H1 (cell line): Measurements from ENCODE around the gene ZDHHC17. TPM values are rescaled to one million over a fixed set of nuclear protein-coding genes. Genes with fewer than 3 reads are reported as not detected.
A peak's percentile ranks its signal among the peaks of the same experiment; 100 is the strongest.

ENCODE experiments used
- CTCF ChIA-PET: fragments of 300-600 bp; sonication (Branson Sonifier 250); formaldehyde crosslinking; loops from one replicate; lab custom pipeline; 2021; ENCODE audit not compliant: partially characterized antibody; lab: Charles Lee
- POLR2A ChIA-PET: fragments of 300-600 bp; sonication (Branson Sonifier 250); formaldehyde crosslinking; loops from one replicate; lab custom pipeline; 2021; ENCODE audit warnings: inconsistent platforms; ENCODE audit not compliant: partially characterized antibody; lab: Charles Lee
- DNase-seq, 2 experiments: peaks; one replicate each; pipeline versions ENCODE4 v3.0.0 to v3.0.0-alpha.2; 2010 to 2022; ENCODE audit warnings: low spot score in 2 of 2, low read depth in 1 of 2, mixed read lengths in 1 of 2
- FAIRE-seq: peaks from 2 replicates; lab custom pipeline; 2011; peaks lifted over from hg19 to GRCh38; lab: Jason Lieb, UNC
- H2AFZ ChIP-seq: 2 replicates; pipeline ENCODE4 v1.8.1; 2012; ENCODE audit warnings: low read length, inconsistent platforms
- H2AK5ac ChIP-seq: 2 replicates; pipeline ENCODE4 v1.6.1; 2013; ENCODE audit warnings: low read depth, low read length
- H2BK120ac ChIP-seq: replicated peaks from 2 replicates; pipeline ENCODE3; 2013; ENCODE audit warnings: low read depth, low read length, inconsistent platforms
- H2BK12ac ChIP-seq: 2 replicates; pipeline ENCODE4 v1.6.1; 2013; ENCODE audit warnings: low read depth, low read length
- H2BK15ac ChIP-seq: 2 replicates; pipeline ENCODE4 v1.6.1; 2013; ENCODE audit warnings: low read length
- H2BK20ac ChIP-seq: 2 replicates; pipeline ENCODE4 v1.6.1; 2013; ENCODE audit warnings: low read length
- H2BK5ac ChIP-seq: 2 replicates; pipeline ENCODE4 v1.6.1; 2013; ENCODE audit warnings: low read depth, low read length
- H3K14ac ChIP-seq: 2 replicates; pipeline ENCODE4 v1.6.1; 2013; ENCODE audit warnings: inconsistent platforms; ENCODE audit not compliant: insufficient read length
- H3K18ac ChIP-seq: 2 replicates; pipeline ENCODE4 v1.6.1; 2013; ENCODE audit warnings: low read length; ENCODE audit errors: extremely low read depth
- H3K23ac ChIP-seq: 2 replicates; pipeline ENCODE4 v1.6.1; 2013; ENCODE audit warnings: inconsistent platforms; ENCODE audit not compliant: insufficient read length
- H3K23me2 ChIP-seq: 2 replicates; pipeline ENCODE4 v1.6.1; 2013; ENCODE audit warnings: low read depth, low read length
- H3K27ac ChIP-seq: 2 replicates; pipeline ENCODE4 v1.6.1; 2011; ENCODE audit warnings: low read depth, low read length, inconsistent platforms
- H3K27me3 ChIP-seq, 4 experiments: replicated peaks in 1 of 4; 1 replicate in 1 of 4; 2 replicates in 3 of 4; pipeline versions ENCODE4 v1.6.1 to v1.8.1; 2011 to 2013; ENCODE audit warnings: low read length in 3 of 4, mild to moderate bottlenecking in 3 of 4, inconsistent platforms in 2 of 4, mixed read lengths in 2 of 4, moderate library complexity in 1 of 4; ENCODE audit not compliant: control insufficient read depth in 3 of 4, insufficient read depth in 3 of 4; ENCODE audit errors: extremely low read depth in 1 of 4
- H3K36me3 ChIP-seq, 4 experiments: 2 replicates each; pipeline versions ENCODE4 v1.6.1 to v1.8.1; 2011 to 2013; ENCODE audit warnings: mild to moderate bottlenecking in 4 of 4, low read length in 3 of 4, moderate library complexity in 2 of 4, control low read depth in 1 of 4, inconsistent platforms in 1 of 4; ENCODE audit not compliant: insufficient read depth in 4 of 4, control insufficient read depth in 2 of 4
- H3K4ac ChIP-seq: replicated peaks from 2 replicates; pipeline ENCODE3; 2013; ENCODE audit warnings: low read length, low read depth, mixed read lengths, inconsistent platforms; ENCODE audit not compliant: insufficient read length
- H3K4me1 ChIP-seq, 4 experiments: replicated peaks in 1 of 4; 1 replicate in 1 of 4; 2 replicates in 3 of 4; pipeline versions ENCODE4 v1.6.1 to v1.8.1; 2011 to 2013; ENCODE audit warnings: low read length in 3 of 4, inconsistent platforms in 2 of 4, mixed read lengths in 1 of 4; ENCODE audit not compliant: insufficient read depth in 4 of 4, control insufficient read depth in 3 of 4
- H3K4me2 ChIP-seq, 2 experiments: 2 replicates each; pipeline versions ENCODE4 v1.6.1 to v1.8.1; 2011 to 2013; ENCODE audit warnings: low read depth in 2 of 2, low read length in 2 of 2, control low read depth in 1 of 2, inconsistent platforms in 1 of 2, mild to moderate bottlenecking in 1 of 2; ENCODE audit not compliant: insufficient read depth in 1 of 2
- H3K4me3 ChIP-seq, 4 experiments: fragments of 200-600, 300-600 bp in 1 of 4; sonication (generic), shearing (Covaris generic), sonication (Bioruptor Twin) in 1 of 4; 2 replicates each; pipeline versions ENCODE4 v1.5.1 to v1.8.1; 2011 to 2016; ENCODE audit warnings: low read length in 4 of 4, low read depth in 3 of 4, control low read depth in 2 of 4, inconsistent platforms in 2 of 4, mild to moderate bottlenecking in 2 of 4, mixed read lengths in 1 of 4, moderate library complexity in 1 of 4; ENCODE audit not compliant: insufficient read depth in 2 of 4; ENCODE audit errors: extremely low read depth in 1 of 4
- H3K56ac ChIP-seq: replicated peaks from 2 replicates; pipeline ENCODE3; 2013; ENCODE audit warnings: low read depth, mild to moderate bottlenecking, mixed read lengths, low read length, inconsistent platforms; ENCODE audit not compliant: insufficient read length
- H3K79me1 ChIP-seq: 2 replicates; pipeline ENCODE4 v1.6.1; 2013; ENCODE audit warnings: low read depth, low read length, control low read depth
- H3K79me2 ChIP-seq, 2 experiments: 2 replicates each; pipeline versions ENCODE4 v1.6.1 to v1.8.1; 2012 to 2013; ENCODE audit warnings: low read length in 2 of 2, mild to moderate bottlenecking in 2 of 2, inconsistent platforms in 1 of 2; ENCODE audit not compliant: insufficient read depth in 2 of 2, control insufficient read depth in 1 of 2
- H3K9ac ChIP-seq, 4 experiments: replicated peaks in 1 of 4; 1 replicate in 1 of 4; 2 replicates in 3 of 4; pipeline versions ENCODE4 v1.6.1 to v1.8.1; 2011 to 2013; ENCODE audit warnings: low read depth in 3 of 4, low read length in 3 of 4, control low read depth in 2 of 4, mild to moderate bottlenecking in 2 of 4, moderate library complexity in 2 of 4, inconsistent platforms in 1 of 4; ENCODE audit errors: extremely low read depth in 1 of 4
- H3K9me3 ChIP-seq, 2 experiments: 2 replicates each; pipeline versions ENCODE4 v1.6.1 to v1.8.1; 2012 to 2013; ENCODE audit warnings: mild to moderate bottlenecking in 2 of 2, moderate library complexity in 2 of 2, control low read depth in 1 of 2, inconsistent platforms in 1 of 2, low read depth in 1 of 2, low read length in 1 of 2, mixed read lengths in 1 of 2; ENCODE audit not compliant: insufficient read depth in 2 of 2
- H4K20me1 ChIP-seq, 2 experiments: replicated peaks in 1 of 2; 2 replicates each; pipeline versions ENCODE3 to v1.8.1; 2011 to 2013; ENCODE audit warnings: inconsistent platforms in 2 of 2, low read length in 2 of 2, mild to moderate bottlenecking in 1 of 2; ENCODE audit not compliant: insufficient read depth in 2 of 2, control insufficient read depth in 1 of 2
- H4K5ac ChIP-seq: 2 replicates; pipeline ENCODE4 v1.6.1; 2013; ENCODE audit warnings: low read length, low read depth, mixed read lengths, inconsistent platforms; ENCODE audit not compliant: insufficient read length
- H4K8ac ChIP-seq: 2 replicates; pipeline ENCODE4 v1.8.0; 2013; ENCODE audit warnings: mild to moderate bottlenecking, moderate library complexity, low read length, inconsistent platforms; ENCODE audit not compliant: insufficient read depth; ENCODE audit errors: extremely low read depth
- H4K91ac ChIP-seq: replicated peaks from 2 replicates; pipeline ENCODE3; 2013; ENCODE audit warnings: low read length, mixed read lengths, inconsistent platforms; ENCODE audit not compliant: insufficient read length
- CTCF ChIP-seq, 3 experiments: IDR thresholded peaks; 1 replicate in 2 of 3; 2 replicates in 1 of 3; pipeline versions ENCODE4 v1.5.1 to v1.6.1; 2011; ENCODE audit warnings: low read length in 3 of 3, mild to moderate bottlenecking in 3 of 3, inconsistent platforms in 2 of 3, low read depth in 1 of 3, moderate library complexity in 1 of 3; ENCODE audit not compliant: insufficient read depth in 1 of 3; ENCODE audit errors: control extremely low read depth in 1 of 3
- NANOG ChIP-seq: IDR thresholded peaks from 2 replicates; pipeline ENCODE4 v1.6.1; 2011; ENCODE audit warnings: low read length, low read depth, mild to moderate bottlenecking, inconsistent platforms; ENCODE audit not compliant: insufficient read depth, poor library complexity, severe bottlenecking
- RAD21 ChIP-seq, 2 experiments: IDR thresholded peaks in 1 of 2; conservative IDR thresholded peaks in 1 of 2; 2 replicates each; pipeline ENCODE4 v1.6.1; 2011; ENCODE audit warnings: low read depth in 2 of 2, low read length in 2 of 2, improper control_type of control experiment in 1 of 2, inconsistent platforms in 1 of 2, mild to moderate bottlenecking in 1 of 2, moderate library complexity in 1 of 2
- WGBS, 2 experiments: shearing (Covaris generic) in 1 of 2; methylation state at CpG; one replicate each; pipeline versions ENCODE4 v1.1.6 to v1.1.7; 2013 to 2015; ENCODE audit warnings: low lambda C conversion rate in 2 of 2, mixed read lengths in 2 of 2, inconsistent platforms in 1 of 2, low coverage in 1 of 2, missing lambda C conversion rate in 1 of 2; ENCODE audit not compliant: insufficient replicate concordance in 2 of 2, insufficient coverage in 1 of 2, insufficient read length in 1 of 2; ENCODE audit errors: extremely low coverage in 1 of 2, missing lambda C conversion rate in 1 of 2; 5-methylcytosine and 5-hydroxymethylcytosine counted together
- polyA plus RNA-seq, 7 experiments: library from polyadenylated mRNA; depleted of rRNA in 3 of 7; stranded (reverse) in 5 of 7; unstranded in 2 of 7; fragments of >200 nt in 5 of 7; fragments of 200-250 nt in 2 of 7; gene quantifications; 1 replicate in 5 of 7; 2 replicates in 1 of 7; 4 replicates in 1 of 7; pipeline versions ENCODE4 v1.2.1 to v1.2.3, GENCODE V29; 2011 to 2013; ENCODE audit warnings: missing spikeins in 2 of 7, mixed read lengths in 2 of 7
- total RNA-seq: library from RNA; stranded (reverse); fragmentation: NEBNext Ultra II Directional; extraction: Animal tissue kit (Norgen Biotek cat#: 25700); gene quantifications from 2 replicates; pipeline ENCODE4 v1.2.1, GENCODE V29; 2021

Gene ZDHHC17
- total and polyA plus RNA-seq, 2 of the 8 experiments (the other 6 are each of a cell fraction or from before 2014, with no cell fraction given) = 27.6 to 28.9 TPM

- Histone ChIP-seq H3K36me3 (no peaks in the 10 kb centered on the region), H3K4me3 (no peak overlapping the region), H4K5ac (no peak overlapping the region), H3K79me2 (no peaks in the 10 kb centered on the region), H3K9ac (no peak overlapping the region), H2AK5ac (no peak overlapping the region), H2BK120ac (no peak overlapping the region), H4K91ac (no peak overlapping the region), H2BK5ac (no peak overlapping the region), H3K9me3 (no peaks in the 10 kb centered on the region), H3K4me2 (no peak overlapping the region), H4K8ac (no peak overlapping the region), H3K18ac (no peak overlapping the region), H2AFZ (peak overlapping the region; percentile 41; the same call in 1 of the 2 replicates), H3K27ac (no peak overlapping the region), H3K56ac (no peak overlapping the region), H4K20me1 (no peaks in the 10 kb centered on the region), H3K14ac (no peak overlapping the region), H3K23ac (no peak overlapping the region), H3K4ac (no peak overlapping the region), H3K23me2 (no peaks in the 10 kb centered on the region), H3K27me3 (no peaks in the 10 kb centered on the region)
- WGBS, 2 experiments = 85% methylated on average over 5 of the region's 5 CpGs; no CpG with 5 or more reads in 1 of the 2 experiments
- DNase-seq (no peak), FAIRE-seq (no peak)
- POLR2A ChIA-PET = no interaction called here
- peak in 1 of 3 experiments; percentile 0; a peak in 1 of 4 replicates for TF ChIP-seq CTCF (IDR thresholded peaks at IDR 0.05; ENCODE audit: control extremely low read depth in 1 of 3, insufficient read depth in 1 of 3, low read depth in 1 of 3, low read length in 3 of 3)
- peak; percentile 1 to 14; a peak in 1 of 4 replicates for TF ChIP-seq RAD21 (IDR thresholded peaks at IDR 0.05 in 1 of 2, conservative IDR thresholded peaks at IDR 0.05 in 1 of 2; ENCODE audit: low read depth in 2 of 2, low read length in 2 of 2)
- TF ChIP-seq NANOG = no peak
- TF ChIP-seq, all 59 proteins: peak for 2
- Histone ChIP-seq H3K4me1 (no peaks in the 10 kb centered on the region), H2BK12ac (no peak overlapping the region), H2BK20ac (no peak overlapping the region), H3K79me1 (no peaks in the 10 kb centered on the region), H2BK15ac (no peak overlapping the region)
- CTCF ChIA-PET = interaction anchor here (0.5 to 3.3 kb wide), 10 partner anchors 9 to 817 kb away, joined by 3 to 9 read pairs (median 4); no protein-coding TSS in a partner anchor
Measured at GRCh38 chr12:76895796-76896195, 131.9 kb downstream of the ZDHHC17 start.
